Thoracic aorta (tissue), 2 donors: ENCODE measurements around the gene FGF9. TPM values are rescaled to one million over a fixed set of nuclear protein-coding genes. Genes with fewer than 3 reads are reported as not detected.

ENCODE experiments used
- ATAC-seq: fragments of 150-250 bp; one replicate; pipeline ENCODE4 v1.8.0; 2017; ENCODE audit warnings: low read depth; ENCODE audit not compliant: insufficient number of reproducible peaks, low FRiP score
- DNase-seq: peaks from one replicate; pipeline ENCODE4 v3.0.0-alpha.2; 2020; ENCODE audit warnings: low spot score
- H3K27ac ChIP-seq, 2 donors: fragments of 200-600 bp; sonication (generic); 1 replicate in 1 of 2; 2 replicates in 1 of 2; pipeline ENCODE4 v1.5.1; 2016; ENCODE audit warnings: mild to moderate bottlenecking in 2 of 2, moderate library complexity in 2 of 2
- H3K27me3 ChIP-seq: fragments of 200-600 bp; sonication (generic); replicated peaks from 2 replicates; pipeline ENCODE4 v1.6.0; 2016; ENCODE audit warnings: mild to moderate bottlenecking; ENCODE audit not compliant: insufficient read depth
- H3K36me3 ChIP-seq: fragments of 200-600 bp; sonication (generic); one replicate; pipeline ENCODE4 v1.5.1; 2016
- H3K4me1 ChIP-seq, 2 donors: fragments of 200-600 bp; sonication (generic); 1 replicate in 1 of 2; 2 replicates in 1 of 2; pipeline versions ENCODE4 v1.5.1 to v1.6.0; 2016; ENCODE audit warnings: low read depth in 2 of 2, mild to moderate bottlenecking in 1 of 2; ENCODE audit not compliant: control insufficient read depth in 1 of 2
- H3K4me3 ChIP-seq: fragments of 200-600 bp; sonication (generic); 2 replicates; pipeline ENCODE4 v1.5.1; 2016; ENCODE audit warnings: mild to moderate bottlenecking
- H3K9me3 ChIP-seq: fragments of 200-600 bp; sonication (generic); 2 replicates; pipeline ENCODE4 v1.5.1; 2016
- CTCF ChIP-seq: fragments of 200-600 bp; sonication (generic); IDR thresholded peaks from one replicate; pipeline ENCODE4 v1.5.1; 2019; ENCODE audit warnings: antibody characterized with exemption
- total RNA-seq, 2 donors: library from RNA; depleted of rRNA; stranded (reverse); fragments of >200 nt; gene quantifications; one replicate each; pipeline versions ENCODE4 v1.1.0 to v1.2.3, GENCODE V29; 2016

The FGF9 gene
- total RNA-seq, 2 donors from 2014 or later: 0.27 TPM; not detected in 1

GRCh38 chr13:21753117-21753729 is 82.3 kb downstream of the FGF9 start:
- DNase-seq: no peak
- no peak for ATAC-seq
- H3K27ac ChIP-seq: no peak overlapping the region
- no peaks in the 10 kb centered on the region for H3K4me1 ChIP-seq
- H3K27me3 ChIP-seq: no peaks in the 10 kb centered on the region
- no peak for TF ChIP-seq CTCF
- H3K36me3 ChIP-seq: no peaks in the 10 kb centered on the region
- H3K9me3 ChIP-seq: no peaks in the 10 kb centered on the region
- H3K4me3 ChIP-seq: no peak overlapping the region

Other genes with a start within 250 kb of the FGF9 start
- gene ZDHHC20, start 211.8 kb upstream of the FGF9 start, total RNA-seq: 10 to 100 TPM; 70.3 to 80.7 TPM
- 10 to 100 TPM; 21.5 to 47.2 TPM for gene MICU2, start 66.9 kb upstream of the FGF9 start, total RNA-seq